GM18951 (cell line): ENCODE results near the gene SH3RF1.
"Not testable (repeated sequence)": the region's sequence is repeated elsewhere in the genome, so short reads cannot be mapped to it uniquely, and the experiment has no call there.

ENCODE experiments used
- POLR2A ChIP-seq: IDR thresholded peaks from 4 replicates; pipeline ENCODE4 v1.6.1; 2011; ENCODE audit warnings: mild to moderate bottlenecking; ENCODE audit not compliant: insufficient read length, insufficient read depth; ENCODE audit errors: extremely low read depth
- in situ Hi-C: fragments of 300-500 bp; cut with MboI; formaldehyde crosslinking; loops from one replicate; pipeline ENCODE4 v1.12.0; 2022; ENCODE audit warnings: low sequenced_read_pairs, mixed read lengths, inconsistent platforms; ENCODE audit not compliant: unreplicated experiment

The SH3RF1 gene

DNA sequence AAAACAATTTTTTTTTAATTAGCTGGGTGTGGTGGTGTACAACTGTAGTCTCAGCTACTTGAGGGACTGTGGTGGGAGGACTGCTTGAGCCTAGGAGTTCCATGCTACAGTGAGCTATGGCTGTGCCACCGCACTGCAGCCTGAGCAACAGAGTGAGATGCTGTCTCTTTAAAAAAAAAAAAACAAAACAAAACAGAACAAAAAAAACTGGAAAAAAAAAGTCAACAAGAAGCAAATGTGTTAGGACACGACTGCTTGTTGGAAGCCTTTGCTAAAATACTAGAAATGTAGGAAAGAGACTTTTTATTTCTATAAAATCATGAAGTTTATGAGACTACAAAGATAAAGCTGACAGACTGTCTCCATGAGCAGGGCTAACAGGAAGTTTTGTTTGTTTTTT lies 87.2 kb downstream of the SH3RF1 start:
- in situ Hi-C loops = no loop called here
- TF ChIP-seq POLR2A = no peak

DNA sequence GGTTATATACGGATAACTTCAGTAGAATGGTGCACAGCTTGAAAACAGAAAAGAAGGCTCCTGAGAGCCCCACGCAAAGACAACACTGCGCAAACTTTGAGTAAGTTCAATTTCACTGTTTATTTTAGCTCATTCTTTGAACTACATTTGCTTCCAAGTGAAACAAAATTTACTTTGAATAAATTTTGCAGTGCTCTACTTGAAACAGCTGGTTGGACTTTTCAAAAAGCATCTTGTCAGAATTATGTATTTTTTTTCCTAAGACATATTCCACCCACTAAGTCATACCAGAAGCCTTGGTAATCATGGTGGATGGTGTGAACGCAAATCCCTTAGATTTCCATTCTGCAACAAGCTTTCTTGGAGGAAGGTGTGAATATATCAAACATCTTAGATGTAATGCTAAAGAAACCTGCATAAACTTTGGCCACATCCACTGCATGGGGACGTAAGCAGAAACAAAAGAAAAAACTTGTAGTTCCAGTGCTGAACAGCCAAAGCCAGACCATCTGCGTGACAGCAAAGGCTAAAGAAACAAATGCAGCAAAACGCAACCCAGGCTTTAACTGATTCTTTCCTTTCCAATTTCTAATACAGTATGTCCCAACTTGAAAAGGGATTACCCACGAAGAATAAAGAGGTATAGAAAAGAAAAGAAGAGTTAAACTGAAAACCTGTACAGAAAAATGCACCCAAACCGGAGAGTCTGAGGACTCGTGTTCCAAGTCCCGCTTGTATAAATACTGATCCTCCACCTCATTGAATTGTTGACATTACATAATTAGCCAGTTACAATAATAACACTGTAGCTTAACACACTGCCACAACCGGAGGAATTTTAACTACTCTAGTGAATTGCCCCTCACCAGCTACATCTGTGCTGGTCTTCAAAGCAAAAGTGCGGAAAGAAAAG lies 90.9 kb downstream of the SH3RF1 start:
- no peak for TF ChIP-seq POLR2A
- in situ Hi-C loops = no loop called here

DNA sequence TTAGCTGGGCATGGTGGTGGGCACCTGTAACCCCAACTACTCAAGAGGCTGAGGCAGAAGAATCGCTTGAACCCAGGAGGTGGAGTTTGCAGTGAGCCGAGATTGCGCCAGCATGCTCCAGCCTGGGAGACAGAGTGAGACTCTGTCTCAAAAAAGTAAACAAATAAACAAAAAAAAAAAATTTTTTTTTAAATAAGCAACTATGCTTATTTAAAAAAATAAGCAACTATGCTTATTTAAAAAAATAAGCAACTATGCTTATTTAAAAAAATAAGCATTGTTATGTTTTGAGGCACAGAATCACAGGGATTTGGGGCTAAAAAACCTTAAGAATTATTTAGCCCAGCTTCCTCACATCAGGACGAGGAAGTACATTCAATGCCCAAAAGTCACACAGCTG lies 92.7 kb downstream of the SH3RF1 start:
- in situ Hi-C loops = not testable (repeated sequence)

DNA sequence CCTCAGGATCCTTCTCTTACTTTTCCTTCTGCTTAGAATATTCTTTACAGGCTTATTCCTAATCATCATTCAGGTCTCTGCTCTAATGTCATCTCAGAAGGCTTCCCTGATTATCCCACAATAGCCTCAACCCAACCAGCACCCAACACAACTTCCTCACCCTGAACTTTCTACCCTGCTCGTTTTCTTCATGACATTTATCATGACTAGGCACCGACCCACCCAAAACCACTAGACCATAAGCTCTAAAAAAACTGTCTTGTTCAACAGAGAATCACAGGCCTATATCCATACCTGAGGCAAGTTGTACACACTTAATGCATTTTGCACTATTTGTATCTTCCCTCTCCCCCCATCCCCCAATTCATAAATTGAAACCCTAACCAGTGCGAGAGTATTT lies 95.3 kb downstream of the SH3RF1 start:
- no peak for TF ChIP-seq POLR2A

DNA sequence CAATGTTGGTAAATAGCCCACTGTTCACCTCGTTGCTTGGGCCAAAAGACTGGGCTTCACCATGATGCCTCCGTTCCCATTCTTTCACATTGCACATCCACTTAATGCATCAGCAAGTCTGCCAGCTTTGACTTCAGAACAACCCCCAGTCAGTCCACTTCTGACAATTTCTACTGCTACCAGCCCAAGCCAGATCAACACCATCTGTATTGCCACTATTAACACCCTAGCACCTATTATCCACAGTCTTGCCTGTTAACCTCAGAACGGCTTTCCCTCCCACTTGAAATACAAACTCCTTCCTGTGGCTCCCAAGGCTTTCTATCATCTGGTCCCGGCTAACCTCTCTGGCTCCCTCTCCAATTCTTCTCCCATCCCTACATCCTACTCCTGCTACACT lies 95.7 kb downstream of the SH3RF1 start:
- in situ Hi-C loops = no loop called here
- TF ChIP-seq POLR2A = no peak

More for the DNA sequence above, 95.3 kb downstream of the SH3RF1 start:
- in situ Hi-C loops = no loop called here

DNA sequence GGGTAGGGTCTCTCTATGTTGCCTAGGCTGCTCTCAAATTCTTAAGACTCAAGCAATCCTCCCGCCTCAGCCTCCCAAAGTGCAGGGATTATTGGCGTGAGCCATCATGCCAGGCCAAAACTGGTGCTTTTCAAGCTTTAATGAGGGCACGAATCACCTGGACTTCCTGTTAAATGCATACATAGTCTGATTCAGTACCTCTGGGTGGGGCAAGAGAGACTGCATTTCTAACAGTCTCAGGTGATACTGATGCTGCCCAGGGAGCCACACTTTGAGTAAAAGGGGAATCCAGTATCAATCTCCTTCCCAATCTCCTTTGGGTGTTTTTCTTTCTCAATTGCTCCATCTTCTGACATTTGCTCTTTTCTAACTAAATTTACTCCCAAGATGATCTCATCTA lies 96.5 kb downstream of the SH3RF1 start:
- no peak for TF ChIP-seq POLR2A

DNA sequence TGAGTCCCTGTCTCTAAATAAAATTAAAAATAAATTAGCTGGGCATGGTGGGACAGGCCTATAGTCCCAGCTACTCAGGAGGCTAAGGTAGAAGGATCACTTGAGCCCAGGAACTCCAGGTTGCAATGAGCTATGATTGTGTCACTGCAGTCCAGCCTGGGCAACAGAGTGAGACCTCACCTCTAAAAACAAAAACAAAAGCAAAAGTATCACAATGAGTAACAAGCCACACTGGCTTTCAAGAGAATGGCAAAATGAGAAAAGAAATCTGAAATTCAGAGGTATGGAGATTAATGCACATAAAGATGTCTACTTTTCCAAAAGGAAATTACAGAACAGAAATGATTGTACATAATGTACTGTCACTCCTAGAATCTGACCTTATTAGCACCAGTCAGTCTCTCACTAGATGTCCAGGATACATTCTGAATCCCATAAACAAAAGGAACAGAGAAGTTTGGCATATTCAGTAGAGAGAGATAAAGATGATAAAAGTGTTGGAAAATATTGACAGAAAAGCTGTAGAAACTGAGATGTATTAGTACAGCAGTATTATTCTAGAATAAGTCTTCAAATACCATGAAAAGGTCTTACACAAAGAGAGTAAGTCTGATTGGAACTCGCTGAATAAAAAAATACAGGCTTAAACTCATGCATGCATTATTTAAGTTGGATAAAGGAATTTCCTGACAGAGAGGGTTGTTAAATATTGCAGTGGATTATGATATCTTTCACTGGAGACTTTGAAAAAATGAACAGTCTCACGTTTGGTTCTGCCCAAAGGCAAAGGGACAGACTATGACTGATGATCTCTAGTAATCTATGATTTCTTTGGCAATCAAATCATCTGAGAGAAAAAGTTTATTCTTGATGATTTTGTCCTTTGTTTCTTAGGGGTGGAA lies 102.5 kb downstream of the SH3RF1 start:
- TF ChIP-seq POLR2A = no peak
- in situ Hi-C loops = no loop called here

More for the DNA sequence above, 96.5 kb downstream of the SH3RF1 start:
- in situ Hi-C loops = no loop called here

DNA sequence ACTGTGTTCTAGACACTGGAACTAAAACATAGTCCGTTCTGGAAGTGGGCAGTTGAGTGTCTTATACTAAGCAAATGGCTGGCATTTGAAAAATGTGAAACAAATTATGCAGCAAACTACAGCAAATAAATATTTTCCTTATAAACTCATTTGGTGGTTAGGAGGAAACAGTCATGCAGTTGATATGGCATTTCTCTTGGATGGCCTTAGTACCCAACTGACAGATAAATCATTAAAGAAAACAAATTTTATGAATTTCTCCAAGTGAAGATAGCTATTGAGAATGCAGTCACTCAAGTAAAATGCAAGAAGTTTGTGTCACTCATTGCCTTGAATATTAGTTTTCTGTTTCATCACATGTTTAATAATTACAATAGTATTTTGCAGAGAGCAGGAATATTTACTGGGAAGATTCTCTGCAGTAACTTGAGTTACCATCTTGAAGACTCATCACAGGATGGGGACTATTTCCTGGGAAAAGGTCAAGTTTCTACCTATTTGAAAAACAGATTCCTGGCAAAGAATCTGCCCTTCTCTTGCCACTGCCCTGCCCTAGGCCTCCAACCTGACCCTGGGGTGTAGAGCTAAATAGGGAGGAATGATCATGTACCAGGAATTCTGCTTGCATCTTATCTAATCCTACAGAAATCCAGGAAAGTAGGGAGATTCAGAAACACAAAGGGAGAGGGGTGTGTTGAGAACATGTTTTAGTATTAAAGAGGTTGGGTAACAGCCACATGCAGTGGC lies 105.9 kb downstream of the SH3RF1 start:
- TF ChIP-seq POLR2A = no peak
- in situ Hi-C loops = no loop called here

DNA sequence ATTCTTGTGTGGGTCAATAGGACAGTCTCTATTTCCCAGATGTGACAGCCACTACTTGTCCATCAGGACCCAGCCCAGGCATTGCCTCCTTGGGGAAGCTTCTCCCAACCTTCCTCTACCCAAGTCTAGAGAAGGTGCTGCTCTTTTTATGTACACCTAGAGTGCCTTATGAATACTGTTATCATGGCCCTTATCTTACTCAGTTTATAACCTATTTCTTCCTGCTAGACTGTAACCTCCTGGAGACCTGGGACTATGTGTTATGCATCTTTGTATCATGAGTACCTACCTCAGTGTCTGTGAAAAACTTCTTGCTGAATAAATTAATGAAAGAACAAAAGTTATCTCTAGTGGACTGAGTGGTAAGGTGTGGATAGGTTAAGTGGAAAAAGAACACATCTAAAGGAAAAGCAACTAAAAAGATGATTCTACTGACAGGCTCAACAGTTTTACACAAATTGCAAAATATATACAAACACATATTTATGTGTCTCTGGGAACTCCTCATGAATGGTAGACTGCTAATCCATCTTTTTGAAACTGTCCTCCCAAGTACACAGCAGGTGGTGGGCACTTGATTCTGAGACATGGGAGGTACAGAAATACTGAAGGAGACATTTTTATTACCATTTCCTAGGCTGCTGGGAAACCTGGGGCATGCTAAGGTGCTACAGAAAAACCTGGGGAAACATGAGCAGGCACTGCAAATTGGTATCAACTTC lies 106.6 kb downstream of the SH3RF1 start:
- in situ Hi-C loops = no loop called here
- no peak for TF ChIP-seq POLR2A

DNA sequence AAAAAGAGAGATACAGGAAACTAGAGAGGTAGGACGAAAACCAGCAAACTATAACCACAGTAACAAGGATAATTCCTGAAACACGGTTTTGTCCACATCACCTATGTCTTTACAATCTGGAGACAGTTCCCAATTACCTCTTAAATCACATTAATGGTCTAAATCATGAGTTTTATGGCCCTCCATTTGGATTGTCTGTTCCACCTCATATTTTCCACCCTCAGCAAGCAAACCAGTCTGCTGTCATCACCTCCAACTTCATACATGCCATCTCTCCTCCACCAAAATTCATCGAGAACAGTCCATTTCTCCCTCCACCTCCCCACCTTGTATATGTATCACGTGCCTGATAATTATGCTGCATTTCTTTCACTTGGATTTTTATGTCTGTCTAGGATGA lies 107.3 kb downstream of the SH3RF1 start:
- in situ Hi-C loops = no loop called here
- no peak for TF ChIP-seq POLR2A

DNA sequence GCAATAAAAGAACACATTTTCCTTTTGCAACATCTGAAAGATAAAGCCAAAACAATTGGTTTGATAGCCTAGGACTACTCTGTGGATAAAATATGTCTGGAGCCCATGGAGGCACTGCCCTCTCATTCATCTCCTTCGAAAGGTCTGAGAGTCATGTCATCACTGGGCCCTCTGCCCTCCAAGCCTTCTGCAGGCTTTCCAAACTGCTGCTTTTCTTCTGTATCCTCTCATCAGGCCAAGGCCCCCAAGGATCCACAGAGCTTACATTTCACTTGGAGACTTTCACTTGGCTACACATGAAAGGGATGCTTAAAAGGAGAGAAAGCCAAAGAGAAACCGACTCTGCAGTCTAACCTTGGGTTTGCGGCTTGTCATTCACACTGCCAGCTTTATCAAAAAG lies 109.9 kb downstream of the SH3RF1 start:
- in situ Hi-C loops = no loop called here
- no peak for TF ChIP-seq POLR2A

DNA sequence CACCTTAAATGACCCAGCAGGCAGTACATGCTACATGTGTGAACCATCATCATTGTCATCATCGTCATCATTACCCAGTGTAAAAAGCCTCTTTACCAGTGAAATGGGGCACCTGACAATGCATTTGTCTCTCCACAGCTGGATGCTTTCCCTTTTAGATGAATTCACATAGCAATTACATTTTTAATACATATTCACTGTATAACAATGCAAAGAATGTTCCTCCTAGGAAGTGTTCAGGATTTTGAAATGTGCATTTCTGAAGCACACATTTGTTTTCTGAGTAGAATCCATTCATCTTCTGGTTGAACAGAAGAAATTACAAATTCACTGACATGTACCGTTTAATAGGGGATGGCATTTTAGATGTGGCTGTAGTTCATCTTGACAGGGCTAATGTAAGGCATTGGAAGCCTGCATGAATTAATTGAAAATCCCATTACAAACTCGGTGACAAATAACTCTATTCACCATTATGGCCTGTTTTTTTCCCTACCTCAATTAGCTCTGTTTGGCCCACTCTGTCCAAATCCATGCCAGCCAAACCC lies 111.1 kb downstream of the SH3RF1 start:
- in situ Hi-C loops = no loop called here
- TF ChIP-seq POLR2A = no peak
